WI38 (cell line): ENCODE results near the gene KCNAB2.

Experiments
- H3K4me3 ChIP-seq: 2 replicates; pipeline ENCODE4 v1.5.1; 2011; ENCODE audit warnings: low read depth, mild to moderate bottlenecking, control low read depth, low read length
- CTCF ChIP-seq: IDR thresholded peaks from 2 replicates; pipeline ENCODE4 v1.5.1; 2012; ENCODE audit warnings: low read depth, mild to moderate bottlenecking, control low read depth, low read length

The KCNAB2 gene

DNA sequence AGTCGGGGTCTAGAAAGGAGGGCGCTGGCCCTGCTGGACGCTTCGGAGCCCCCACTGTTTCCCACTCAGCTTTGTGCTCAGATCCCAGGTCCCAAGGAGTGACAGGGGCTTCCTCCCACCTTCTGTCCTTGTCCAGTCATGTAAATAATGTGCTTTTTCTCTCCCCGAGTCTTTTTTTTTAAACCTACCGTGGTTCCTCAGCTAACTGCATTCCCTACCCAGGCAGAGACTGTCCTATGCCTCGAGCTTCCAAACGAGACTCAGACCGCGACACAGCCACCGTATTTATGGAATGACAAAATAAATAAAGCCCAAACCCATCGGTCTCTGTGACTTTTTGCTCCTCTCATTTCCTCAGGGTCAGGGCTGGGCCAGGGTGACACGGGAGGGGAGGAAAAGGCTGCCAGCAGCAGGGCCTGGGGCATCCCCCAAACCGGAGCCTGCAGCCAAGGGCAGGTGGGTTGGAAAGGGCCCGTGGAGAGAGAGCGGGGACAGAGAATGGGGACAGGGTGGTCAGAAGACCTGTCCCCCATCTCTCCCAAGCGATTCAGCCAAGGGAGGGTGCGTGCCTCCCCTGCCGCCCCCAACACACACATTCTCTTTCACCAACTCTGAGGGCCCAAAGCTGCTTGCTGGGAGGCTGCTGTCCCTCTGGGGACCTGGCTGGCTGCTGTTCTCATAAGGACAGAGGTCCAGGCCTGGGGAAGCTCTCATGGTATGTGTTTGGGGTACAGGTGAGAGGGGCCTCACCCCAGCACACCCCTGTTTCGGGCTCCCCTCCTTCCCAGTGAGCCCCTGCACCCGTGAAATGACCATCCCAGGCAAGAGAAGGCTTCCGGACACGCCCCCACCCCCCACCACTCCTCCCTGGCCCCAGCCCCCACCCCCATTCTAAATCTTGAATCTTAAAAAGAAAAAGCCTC is 55.4 kb downstream of the KCNAB2 start:
- H3K4me3 ChIP-seq: no peak overlapping the region
- TF ChIP-seq CTCF: no peak

- no peak overlapping the region for H3K4me3 ChIP-seq
Observed at GRCh38 chr1:6101826-6102531, 56.3 kb downstream of the KCNAB2 start.

GRCh38 chr1:6102532-6102845 is 56.8 kb downstream of the KCNAB2 start:
- no peak for TF ChIP-seq CTCF
- H3K4me3 ChIP-seq: no peak overlapping the region

More at GRCh38 chr1:6101826-6102531, 56.3 kb downstream of the KCNAB2 start:
- no peak for TF ChIP-seq CTCF

GRCh38 chr1:6103111-6103853 is 57.6 kb downstream of the KCNAB2 start:
- no peak for TF ChIP-seq CTCF
- no peak overlapping the region for H3K4me3 ChIP-seq

- H3K4me3 ChIP-seq: no peak overlapping the region
- TF ChIP-seq CTCF: no peak
Observed at GRCh38 chr1:6103854-6104530, 58.3 kb downstream of the KCNAB2 start.

DNA sequence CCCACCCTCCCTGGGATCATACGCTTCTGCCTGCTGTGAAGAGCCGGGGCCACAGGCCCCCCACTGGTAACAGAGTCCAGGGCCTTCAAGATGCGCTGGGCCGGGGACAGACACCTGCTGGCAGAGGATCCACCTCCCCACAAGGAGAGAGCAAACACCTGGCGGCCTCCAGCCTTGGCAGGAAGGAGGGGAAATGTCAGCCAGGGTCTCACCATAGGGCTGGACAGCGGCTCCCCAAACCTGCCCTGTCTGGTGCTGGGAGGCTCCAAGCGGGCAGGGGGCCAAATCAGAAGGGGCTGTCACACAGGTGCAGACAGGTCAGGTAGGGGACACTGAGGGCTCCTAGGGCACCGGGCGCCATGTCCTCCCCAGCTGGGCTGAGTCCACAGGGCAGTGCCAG is 58.9 kb downstream of the KCNAB2 start:
- TF ChIP-seq CTCF: no peak
- no peak overlapping the region for H3K4me3 ChIP-seq
